Stimulated activated CD8-positive, alpha-beta memory T cell treated with anti-CD3 and anti-CD28 coated beads, Interleukin-15, amount 100 ng/mL, for 1 hour (primary cell): ENCODE data around the gene APEX1.

Experiments used
- DNase-seq: peaks from one replicate; pipeline ENCODE4 v3.0.0-alpha.2; 2020; ENCODE audit warnings: low read depth

The APEX1 gene

DNA sequence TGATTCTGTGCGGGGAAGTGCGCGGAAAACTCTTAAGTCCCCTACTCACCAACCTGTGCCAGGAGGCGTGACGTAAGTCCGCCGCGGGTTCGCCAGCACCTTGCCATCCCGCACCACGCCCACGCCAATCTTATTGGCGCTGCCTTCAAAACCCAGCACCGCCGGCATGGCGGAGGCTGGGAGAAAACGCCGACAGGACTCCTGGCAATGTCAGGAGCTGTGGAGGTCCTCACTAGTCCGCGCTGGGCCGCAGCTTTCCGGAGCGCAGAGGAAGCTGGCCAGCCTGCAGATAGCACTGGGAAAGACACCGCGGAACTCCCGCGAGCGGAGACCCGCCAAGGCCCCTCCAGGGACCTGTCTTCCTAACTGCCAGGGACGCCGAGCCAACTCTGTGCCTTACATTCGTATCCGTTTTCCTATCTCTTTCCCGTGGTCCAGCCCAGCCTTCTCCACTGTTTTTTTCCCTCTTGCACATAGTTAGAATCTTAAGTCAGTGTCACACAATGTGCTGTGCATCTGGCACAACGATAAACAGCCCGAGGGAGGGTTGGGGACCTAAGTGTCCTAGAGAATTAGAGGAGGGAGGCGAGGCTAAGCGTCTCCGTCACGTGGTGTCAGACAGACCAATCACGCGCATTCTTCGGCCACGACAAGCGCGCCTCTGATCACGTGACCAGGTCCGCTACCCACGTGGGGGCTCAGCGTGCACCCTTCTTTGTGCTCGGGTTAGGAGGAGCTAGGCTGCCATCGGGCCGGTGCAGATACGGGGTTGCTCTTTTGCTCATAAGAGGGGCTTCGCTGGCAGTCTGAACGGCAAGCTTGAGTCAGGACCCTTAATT is at the start of gene APEX1, which contains the start of gene OSGEP:
Gene APEX1, plus strand, starts transcription at position 711 of the 839 bp plus-strand sequence. CDS start 420 bp downstream, outside the sequence.
Gene OSGEP, minus strand, starts transcription at position 297 of the 839 bp plus-strand sequence. Its CDS starts 129 bp downstream, at position 168.
- DNase-seq: peak; percentile 96

DNA sequence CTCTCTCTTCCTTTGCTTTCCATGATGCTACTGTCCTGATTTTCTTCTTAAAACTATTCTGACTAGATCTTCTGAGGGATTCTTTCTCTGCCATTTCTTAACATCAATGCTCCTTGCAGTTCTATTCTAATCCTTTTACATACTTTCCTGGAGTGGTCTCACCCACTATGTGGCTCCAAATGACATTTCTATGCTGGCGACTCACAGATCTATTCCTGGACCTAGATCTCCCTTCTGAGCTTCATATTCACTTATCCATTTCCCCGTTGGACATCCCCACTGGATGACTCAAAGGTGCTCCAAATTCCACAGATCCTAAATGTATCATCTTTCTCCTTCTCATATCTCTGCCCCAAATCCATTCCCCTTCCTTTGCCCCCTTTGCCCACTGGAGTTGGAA is 45.8 kb upstream of the APEX1 start:
- no peak for DNase-seq

DNA sequence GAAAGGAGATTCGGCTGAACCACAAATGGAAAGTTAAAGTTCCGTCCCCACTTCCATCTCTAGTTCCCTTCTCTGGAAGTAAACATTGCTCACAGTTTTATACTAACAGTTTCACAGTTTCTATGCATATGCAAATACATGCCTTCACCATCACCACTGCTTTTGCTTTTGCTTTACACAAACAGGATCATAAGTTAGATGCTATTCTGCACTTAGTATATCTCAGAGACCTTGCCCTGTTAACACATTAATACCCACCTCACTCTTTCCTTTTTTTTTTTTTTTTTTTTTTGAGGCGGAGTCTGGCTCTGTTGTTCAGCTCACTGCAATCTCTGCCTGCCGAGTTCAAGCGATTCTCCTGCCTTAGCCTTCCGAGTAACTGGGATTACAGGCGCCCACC is 42.6 kb upstream of the APEX1 start:
- DNase-seq: no peak

DNA sequence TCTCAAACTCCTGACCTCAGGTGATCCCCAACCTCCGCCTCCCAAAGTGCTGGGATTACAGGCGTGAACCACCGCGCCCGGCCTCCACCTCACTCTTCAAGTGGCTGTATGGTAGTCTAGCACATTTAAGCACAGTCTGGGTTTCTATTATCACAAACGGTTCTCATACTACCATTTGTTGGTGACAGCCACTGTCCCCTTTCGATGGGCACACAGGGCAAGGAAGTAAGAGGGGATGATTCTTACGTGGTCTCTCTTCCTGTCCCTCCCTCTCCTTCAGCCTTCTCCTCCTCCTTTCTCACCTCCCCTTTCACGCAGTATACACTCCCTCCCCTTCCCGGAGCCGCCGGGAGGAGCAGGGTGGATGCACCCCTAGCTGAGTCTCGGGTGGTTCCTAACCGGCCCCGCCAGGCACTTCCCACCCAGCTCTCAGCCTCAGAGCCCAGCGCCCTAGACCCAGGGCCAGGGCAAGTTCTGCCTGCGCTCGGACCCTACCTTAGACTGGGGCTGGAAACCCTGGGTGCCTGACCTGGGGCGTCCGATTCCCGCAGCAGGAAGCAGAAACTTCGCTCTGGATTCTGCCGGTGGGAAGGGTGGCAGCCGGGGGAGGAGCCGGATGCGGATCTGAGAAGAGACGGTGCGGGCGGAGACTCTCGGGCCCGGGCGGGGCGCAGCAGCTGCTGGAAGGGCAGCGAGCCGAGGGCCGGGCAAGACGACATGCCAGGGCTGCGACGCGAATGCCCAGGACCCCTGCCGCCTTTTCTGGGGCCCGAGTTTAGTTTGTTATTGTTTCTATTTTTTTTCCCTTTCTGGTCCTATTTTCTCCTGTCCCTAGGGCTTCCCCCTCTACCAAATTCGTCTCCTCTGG is 41.9 kb upstream of the APEX1 start, which contains the start of gene TEP1:
Gene TEP1, minus strand, starts transcription at position 626 of the 868 bp plus-strand sequence. CDS start 5,062 bp downstream, outside the sequence.
- DNase-seq: peak; percentile 43

DNA sequence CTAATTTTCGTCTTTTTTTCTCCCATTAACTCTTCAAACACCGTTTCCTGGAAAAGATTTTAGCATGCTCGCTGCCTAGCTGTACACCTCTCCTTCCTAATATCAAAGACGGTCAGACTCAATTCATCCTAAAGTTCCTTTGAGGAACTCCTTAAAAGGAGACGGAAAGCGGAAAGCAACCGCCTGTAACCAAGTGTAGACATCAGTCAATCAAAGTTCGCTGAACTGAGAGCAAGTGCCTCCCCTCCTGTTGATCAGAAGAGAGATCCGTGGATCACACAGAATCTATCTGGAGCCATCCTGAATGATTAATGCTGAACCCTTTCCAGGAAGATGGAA is 41.3 kb upstream of the APEX1 start:
- DNase-seq: no peak

DNA sequence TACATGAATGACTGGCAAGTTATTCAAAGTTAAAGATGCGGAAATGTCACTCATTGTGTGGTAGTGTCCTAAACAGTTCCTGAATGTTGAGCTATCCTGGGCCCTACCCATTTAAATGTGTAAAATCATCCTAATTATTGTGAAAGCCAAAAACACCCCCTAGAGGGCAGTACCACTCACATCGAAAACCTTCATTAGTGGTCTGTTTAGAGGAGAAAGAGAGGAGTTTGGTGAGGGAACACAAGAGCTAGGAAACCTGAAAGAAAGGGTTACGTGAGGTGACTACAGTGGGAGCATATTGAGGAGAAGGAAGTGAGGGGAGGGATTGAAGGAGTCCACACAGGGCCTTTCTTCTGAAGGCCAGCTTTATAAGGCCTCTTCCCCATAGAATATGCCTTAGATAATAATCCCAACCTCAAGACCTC is 39.2 kb upstream of the APEX1 start:
- DNase-seq: peak; percentile 22

DNA sequence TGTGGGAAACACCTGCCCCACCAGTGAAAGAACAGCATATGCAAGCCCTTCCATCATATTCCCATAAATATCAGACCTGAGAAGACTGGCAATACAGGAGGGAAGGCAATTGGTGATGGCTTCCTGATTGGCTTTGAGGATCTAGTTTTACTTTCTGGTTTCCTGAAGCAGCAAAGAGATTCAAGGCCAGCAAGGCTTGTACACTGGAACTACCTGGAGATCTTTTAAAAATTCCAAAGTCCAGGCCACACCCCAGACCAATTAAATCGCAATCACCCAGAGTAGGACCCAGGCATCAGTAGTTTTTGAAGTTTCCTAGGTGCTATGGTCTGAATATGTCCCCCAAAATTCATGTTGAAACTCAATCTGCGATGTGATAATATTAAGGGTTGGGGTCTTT is 38.8 kb upstream of the APEX1 start:
- DNase-seq: no peak

DNA sequence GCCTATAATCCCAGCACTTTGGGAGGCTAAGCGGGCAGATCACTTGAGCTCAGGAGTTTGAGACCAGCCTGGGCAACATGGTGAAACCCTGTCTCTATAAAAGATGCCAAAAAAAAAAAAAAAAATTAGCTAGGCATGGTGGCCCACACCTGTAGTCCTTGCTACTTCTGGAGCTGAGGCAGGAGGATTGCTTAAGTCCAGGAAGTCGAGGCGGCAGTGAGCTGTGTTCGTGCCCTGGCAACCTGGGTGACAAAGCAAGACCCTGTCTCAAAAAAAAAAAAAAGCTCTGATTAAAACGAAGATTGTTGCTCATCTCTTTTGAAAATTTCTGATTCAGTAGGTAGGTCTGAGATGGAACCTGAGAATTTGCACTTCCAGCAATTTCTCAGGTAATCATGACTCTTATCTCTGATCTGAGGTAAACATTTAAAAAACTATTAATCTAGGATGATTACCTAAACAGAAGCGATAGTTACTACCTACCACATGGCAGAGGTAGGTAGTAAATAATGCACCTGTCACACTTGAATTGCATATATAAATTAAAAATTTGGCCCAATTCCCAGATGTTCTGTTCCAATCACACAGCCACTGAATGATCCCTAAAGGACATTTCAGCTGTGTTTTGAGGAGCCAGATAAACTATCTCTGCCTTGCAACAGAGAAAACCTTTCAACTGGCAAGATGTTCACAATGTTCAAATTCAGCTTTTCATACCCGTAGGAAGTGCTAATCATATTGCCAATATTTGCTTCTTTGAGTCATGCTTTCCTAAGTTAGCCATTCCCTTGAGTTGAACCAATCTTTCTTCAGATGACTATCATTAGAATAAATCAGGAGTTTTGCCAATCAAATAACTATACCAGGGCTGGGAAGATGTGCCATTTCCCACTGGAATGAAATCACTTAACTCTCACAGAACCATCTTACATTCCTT is 37.5 kb upstream of the APEX1 start:
- DNase-seq: no peak

DNA sequence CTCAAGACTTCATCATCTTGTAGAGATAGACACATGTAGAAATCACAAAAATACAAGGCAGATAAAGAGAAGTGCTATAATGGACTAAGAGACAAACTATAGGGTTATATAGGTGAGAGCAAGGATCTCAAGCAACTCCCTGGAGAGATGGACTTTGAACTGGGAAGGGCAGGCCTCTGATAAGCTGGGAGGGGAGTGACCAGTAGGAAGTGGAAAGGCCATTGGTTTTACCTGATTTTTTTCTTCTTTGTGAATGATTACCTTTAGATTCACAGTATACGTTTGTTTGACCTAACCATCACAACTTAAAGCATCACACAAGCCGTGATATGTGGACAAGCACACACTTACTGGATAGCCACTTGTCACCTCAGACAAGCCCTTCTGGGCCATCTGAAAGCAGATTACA is 36.5 kb upstream of the APEX1 start:
- DNase-seq: no peak

DNA sequence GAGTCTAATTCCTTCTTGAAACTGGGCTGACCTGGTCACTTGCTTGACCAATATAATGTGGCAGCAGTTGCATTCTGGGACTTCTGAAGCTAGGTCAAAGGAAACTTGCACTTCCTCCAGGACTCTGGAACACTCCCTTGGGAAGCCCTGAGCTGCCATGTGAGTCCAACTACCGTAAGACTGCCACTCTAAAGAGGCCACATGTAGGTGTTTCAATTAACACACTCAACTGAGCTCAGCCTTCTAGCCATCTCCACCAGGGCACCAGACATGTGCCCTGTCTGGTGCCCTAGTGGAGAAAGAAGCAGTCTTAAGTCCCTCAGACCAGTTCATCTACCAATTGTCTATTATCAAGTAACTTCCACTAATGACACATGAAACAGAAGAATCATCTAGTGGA is 35.6 kb upstream of the APEX1 start:
- DNase-seq: no peak

DNA sequence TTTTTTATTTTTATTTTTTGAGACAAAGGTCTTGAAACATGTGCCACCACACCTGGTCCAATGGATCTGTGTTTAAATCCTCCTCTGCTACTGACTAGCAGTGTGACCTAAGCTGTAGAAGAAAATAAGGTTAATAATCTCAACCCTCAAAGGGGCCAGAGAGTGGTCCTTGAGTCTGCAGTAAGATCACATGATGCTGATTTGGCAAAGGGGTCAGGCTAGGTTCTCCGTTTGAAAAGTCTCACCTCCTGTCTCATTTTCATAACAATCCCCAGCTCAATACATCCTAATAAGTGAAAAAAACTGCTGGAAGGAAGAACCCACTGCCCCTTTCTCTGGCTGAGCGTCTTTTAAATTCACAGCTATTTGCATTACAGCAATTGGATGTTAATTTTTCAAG is 33.8 kb upstream of the APEX1 start:
- DNase-seq: no peak

DNA sequence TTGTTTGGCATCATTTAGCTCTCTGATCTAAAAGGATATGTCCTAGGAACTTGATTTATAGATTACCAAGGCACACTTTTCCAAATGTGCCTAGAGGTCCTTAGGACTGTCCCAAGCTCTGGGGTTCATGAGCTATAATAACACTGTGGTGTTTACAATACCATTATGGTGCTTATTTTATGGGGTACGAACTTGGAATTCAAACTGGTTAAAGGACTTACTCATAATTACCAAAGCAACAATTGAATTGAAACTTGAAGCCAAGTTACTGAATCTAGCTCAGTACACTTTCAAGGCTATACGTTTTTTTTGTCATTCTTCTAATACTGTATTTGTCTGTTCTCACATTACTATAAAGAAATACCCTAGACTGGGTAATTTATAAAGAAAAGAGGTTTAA is 32.1 kb upstream of the APEX1 start:
- no peak for DNase-seq

DNA sequence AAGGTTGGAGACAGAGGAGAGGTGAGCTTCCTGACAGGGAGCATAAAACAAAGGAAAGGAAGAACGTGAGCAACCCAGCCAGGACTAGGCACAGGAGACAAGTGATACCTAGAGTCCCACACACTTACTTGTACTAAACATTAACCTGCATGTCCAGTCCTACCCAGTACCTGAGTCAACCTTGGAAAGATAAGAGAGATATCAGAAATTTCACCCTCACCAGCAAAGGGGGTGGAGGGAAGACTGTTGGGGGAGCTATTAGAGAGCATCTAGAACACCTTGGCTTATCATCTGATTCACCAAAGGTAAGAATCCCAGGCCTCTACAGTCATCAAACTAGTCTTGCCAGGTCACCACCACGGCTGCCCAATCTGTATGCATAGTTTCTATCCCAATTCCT is 30.2 kb upstream of the APEX1 start:
- DNase-seq: no peak

DNA sequence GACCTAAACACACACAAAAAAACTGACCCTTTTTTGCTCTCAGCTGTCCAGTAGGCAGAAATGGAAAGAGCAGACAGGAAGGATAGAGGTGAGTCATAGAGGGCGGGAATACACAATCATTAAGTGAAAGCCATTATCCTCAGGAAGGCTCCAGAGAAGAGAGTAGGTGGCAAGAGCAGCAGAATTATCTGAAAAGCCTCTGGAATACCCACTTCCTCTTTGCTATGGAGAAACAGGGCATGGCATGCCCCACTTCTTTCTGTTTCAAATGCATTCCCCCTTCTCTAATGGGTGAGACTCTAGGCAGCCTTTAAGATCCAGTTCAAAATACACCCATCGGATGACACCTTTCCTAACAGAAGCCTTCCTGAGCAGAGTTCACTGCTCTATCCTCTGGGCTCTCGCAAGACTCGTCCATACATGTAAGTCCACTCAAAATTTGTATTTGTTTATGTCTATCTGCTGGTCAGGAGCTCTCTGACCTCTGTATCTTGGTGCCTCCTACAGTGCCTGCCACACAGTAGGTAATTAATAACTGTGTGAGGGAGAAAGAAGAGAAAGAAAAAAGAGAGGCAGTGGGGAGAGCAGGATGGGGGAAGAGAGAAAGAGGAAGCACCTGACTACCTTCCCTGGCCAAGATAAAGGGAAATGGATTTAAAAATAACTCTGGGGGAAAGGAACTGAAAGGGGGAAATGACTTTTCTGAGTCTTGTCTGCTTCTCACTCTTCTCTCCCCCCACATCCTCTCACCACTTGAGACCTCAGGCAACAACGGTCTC is 27.6 kb upstream of the APEX1 start:
- DNase-seq: no peak

DNA sequence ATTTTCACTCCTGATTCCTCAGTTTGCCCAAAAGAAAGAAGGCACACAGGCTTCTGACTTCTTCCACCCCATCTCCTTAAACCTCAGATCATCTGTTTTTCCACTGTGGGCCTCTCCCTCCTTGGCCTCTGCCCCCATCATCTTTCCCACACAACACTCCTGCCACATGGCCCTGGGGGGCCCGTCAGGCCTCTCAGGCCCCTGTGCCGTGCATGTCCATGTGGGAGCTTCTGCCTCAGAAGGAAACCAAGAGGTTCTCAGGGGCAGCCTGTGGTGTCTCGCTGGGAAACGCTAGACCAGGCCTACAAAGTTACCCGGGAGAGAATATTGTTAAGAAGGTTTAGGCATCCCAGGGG is 27.0 kb upstream of the APEX1 start:
- no peak for DNase-seq

DNA sequence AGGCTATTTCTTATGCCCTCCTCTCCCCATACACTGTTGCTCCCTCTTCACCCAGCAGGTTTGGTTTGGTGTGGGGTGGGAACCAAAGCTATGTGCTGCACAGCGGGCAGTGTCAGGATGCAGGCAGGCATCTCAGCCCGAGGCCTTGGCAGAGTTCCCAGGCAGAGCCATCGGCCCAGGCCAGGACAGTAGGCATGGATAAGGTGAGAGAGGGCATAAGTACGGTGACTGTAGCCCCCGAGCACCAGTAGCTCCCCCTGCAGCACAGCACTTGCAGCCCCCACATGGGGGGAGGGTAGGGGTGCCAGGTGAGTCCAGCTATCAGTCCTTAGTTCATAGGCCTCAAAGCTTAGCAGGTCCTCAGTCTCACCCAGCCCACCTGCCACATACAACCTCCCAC is 26.2 kb upstream of the APEX1 start:
- no peak for DNase-seq

DNA sequence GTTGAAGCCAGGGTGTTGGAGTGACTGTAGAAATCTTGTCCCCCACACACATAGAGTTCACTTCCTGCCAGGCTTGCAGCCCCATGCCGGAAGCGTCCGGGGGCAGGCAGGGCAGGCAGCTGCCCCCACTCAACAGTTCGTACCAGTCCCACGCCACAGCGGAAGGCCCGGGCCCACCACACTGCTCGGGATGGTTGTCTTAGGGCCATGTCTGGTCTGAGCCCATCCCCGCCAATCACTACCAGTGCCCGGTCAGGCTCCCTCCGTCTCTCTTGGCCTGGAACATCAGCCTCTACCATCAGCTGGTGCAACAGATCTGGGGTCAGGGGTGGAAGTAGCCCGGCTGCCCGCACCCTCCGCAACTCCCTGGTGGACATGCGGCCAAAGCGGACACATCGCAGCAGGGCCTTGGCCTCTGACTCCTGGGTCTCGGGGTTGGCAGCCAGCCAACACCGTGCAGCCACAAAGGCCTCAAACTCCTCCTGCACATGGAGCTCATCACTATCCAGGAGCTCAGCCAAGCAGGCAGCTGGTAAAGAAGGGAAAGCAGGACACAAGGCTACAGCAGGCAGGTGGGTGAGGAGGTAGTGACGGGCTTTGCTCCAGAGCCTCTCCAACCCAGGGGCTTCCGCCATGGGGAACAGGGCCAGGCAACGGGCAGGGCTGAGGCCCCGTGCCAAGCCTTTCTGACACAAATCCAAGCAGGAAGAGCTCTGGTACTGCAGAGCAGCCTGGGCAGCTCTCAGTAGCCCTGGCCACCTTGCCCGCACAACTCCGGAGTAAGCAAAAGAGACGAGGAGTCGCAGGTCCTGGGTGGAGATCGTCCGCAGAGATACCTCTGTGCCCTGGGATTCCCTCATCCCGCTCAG is 25.0 kb upstream of the APEX1 start:
- no peak for DNase-seq

DNA sequence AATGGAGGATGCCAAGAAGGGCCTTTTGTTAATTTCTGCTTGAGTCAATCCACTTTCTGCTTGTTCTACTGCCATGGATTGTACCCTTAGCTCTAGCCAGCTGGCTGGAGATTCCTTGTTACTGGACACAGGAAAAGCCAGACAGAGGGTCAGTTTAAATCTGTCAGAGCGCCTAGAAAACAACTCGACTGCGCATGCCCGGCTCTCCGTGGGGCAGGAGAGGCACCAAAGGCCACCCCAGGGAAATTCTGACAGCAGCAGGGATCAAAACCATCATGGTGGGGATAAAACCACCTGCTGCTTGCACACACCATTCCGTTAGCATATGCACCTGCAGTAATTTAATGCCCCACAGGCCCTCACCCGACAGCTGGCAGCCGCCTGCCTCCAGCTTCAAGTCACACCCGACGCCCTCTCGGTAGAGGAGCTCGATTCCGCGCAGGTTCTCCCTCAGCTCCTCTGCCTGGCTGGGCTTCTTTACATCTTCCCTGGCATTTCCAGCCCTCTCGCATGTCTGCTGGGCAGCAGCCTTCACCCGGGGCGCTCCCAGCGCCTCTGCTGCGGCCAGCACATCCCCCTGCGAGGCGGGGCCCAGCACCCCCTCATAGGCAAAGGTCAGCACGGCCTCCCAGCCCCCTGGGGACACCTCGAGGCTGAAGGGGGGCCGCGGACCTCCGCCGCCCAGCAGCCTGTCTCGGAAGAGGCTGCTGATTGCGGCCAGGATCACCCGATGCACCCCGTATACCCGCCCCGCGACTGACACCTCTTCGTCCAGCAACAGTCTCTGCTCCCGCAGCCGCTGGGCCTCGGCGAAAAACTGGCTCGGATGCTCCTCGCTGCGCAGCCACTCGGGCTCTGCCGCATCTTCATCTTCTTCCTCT is 20.1 kb upstream of the APEX1 start:
- DNase-seq: no peak
